ENCODE measurements around the gene TES.

TES gene

DNA sequence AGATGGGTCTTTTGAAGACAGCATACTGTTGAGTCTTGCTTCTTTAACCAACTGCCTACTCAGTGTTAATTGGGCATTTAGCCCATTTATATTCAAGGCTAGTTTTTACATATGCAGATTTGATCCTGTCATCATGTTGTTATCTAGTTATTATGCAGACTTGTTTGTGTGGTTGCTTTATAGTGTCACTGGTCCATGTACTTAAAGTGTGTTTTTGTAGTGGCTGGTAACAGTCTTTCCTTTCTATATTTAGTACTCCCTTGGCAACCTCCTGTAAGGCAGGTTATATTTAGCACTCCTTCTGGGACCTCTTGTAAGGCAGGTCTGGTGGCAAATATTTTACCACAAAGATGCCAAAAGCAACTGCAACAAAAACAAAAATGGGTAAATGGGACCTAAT, 66.7 kb downstream of the TES start:
- in situ Hi-C loops (cut with MboI; ENCODE audit: low sequenced_read_pairs, unreplicated experiment): no loop called here
- TF ChIP-seq, protein P1, sequence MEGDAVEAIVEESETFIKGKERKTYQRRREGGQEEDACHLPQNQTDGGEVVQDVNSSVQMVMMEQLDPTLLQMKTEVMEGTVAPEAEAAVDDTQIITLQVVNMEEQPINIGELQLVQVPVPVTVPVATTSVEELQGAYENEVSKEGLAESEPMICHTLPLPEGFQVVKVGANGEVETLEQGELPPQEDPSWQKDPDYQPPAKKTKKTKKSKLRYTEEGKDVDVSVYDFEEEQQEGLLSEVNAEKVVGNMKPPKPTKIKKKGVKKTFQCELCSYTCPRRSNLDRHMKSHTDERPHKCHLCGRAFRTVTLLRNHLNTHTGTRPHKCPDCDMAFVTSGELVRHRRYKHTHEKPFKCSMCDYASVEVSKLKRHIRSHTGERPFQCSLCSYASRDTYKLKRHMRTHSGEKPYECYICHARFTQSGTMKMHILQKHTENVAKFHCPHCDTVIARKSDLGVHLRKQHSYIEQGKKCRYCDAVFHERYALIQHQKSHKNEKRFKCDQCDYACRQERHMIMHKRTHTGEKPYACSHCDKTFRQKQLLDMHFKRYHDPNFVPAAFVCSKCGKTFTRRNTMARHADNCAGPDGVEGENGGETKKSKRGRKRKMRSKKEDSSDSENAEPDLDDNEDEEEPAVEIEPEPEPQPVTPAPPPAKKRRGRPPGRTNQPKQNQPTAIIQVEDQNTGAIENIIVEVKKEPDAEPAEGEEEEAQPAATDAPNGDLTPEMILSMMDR (IDR thresholded peaks at IDR 0.05; ENCODE audit: borderline replicate concordance, control extremely low read depth, extremely low read depth, insufficient read depth, missing control alignments): no peak

DNA sequence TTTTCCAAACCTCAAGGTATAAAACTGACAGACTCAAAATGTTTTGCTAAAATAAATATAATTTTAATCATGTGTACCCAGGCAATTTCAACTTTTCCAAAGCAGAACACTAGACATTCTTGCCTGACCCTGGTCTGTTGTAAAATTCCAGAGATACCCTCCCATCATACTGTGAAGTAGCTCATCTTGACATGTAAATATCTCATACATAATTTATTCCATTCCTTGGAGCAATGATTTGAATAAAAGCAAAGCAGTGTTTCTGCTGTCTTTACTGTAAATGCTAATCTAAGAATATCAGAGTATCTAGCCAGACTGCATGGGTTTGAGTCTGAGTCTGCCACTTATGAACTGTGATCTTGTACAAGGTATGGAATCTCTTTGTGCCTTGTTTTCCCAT, 68.9 kb downstream of the TES start:
- in situ Hi-C loops (cut with MboI; ENCODE audit: low sequenced_read_pairs, unreplicated experiment): no loop called here
- no peak for DNase-seq (ENCODE audit: low spot score)
- TF ChIP-seq, protein P1 (IDR thresholded peaks at IDR 0.05; ENCODE audit: borderline replicate concordance, control extremely low read depth, extremely low read depth, insufficient read depth, missing control alignments): no peak

More for the DNA sequence above, 66.7 kb downstream of the TES start:
- no peak for DNase-seq (ENCODE audit: low spot score)

DNA sequence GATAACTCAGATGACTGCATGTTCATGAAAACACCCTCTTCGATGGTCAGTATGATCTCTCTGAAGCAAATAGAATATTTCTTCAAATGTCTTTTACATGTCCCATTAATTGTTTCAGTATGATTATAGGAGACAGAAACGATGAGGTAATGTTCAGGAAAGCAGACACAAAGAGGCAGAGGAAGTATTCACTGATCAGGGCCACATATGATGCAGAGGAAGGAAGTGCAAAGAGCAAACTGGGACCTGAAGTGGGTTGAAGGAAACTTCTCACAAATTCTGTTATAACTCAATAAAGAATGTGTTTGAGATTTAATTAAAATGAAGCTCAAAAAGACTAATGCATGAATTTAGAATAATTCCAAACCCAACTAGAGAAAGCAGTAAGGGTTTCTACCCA, 70.5 kb downstream of the TES start:
- TF ChIP-seq, protein P1 (IDR thresholded peaks at IDR 0.05; ENCODE audit: borderline replicate concordance, control extremely low read depth, extremely low read depth, insufficient read depth, missing control alignments): no peak

DNA sequence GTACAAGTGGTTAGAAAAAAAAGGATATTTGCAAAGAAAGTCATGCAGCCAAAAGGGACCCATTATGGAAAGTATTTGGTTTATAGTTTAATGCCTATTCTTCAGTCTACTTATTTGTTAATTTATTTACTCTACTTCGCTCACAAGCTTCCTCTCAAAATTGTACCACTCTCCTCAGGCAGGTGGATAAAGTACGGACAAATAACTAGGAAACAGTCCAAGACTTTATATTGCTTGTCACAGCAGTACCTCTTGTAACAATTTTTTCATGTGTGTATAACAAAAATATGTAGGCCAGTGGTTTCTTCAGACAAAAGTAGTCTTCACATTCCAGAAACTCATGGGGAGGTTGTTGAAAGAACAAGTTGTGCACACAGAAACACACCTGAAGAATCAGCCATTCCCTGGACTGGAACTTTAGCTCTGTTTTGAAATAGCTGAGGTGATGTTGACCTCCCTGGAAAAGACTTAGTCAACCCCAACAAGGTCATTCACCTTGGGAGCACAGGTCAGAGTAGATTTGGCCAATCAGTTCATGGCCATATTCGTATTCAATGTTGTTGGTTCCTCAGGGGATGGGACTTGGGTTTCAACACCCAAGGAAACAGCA, 73.4 kb downstream of the TES start:
- DNase-seq (ENCODE audit: low spot score): no peak
- in situ Hi-C loops (cut with MboI; ENCODE audit: low sequenced_read_pairs, unreplicated experiment): no loop called here
- TF ChIP-seq, protein P1 (IDR thresholded peaks at IDR 0.05; ENCODE audit: borderline replicate concordance, control extremely low read depth, extremely low read depth, insufficient read depth, missing control alignments): no peak

More for the DNA sequence above, 70.5 kb downstream of the TES start:
- in situ Hi-C loops (cut with MboI; ENCODE audit: low sequenced_read_pairs, unreplicated experiment): no loop called here
- no peak for DNase-seq (ENCODE audit: low spot score)

DNA sequence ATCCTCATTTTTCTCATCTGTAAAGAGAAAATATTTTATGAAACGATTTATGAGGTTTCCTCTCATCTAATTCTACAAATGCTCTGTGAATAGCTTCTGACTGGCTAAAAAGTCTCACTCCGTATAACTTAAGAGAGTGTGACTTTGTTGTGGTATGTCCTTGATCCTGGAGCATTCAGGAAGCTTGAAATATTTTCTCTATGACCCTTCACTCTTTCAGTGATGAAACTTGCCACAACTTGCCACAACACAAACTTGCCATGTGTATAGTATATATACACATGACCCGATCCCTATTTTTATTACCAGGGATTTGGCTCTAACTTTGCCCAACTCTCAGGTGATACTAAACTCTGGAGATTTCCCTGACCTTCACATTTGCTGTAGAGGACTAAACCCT, 74.1 kb downstream of the TES start:
- DNase-seq (ENCODE audit: low spot score): no peak
- in situ Hi-C loops (cut with MboI; ENCODE audit: low sequenced_read_pairs, unreplicated experiment): no loop called here
- TF ChIP-seq, protein P1 (IDR thresholded peaks at IDR 0.05; ENCODE audit: borderline replicate concordance, control extremely low read depth, extremely low read depth, insufficient read depth, missing control alignments): no peak

DNA sequence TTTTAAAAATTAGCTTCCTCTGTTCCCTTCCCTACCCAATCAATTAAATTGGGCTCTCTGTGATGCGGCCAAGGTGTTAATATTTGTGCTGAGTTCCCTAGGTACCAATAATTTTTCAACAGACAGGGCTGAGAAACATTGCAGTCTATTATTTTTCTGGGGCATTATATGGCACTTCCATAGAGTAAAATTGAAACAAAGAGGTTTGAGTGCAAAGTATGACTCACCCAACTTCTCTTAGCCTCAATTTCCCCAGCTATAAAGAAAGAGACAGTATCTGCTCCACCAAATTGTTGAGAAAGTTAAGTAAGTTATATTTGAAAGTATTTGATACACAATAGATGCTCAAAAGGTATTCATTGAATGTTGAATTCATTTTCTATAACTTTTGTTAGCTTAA, 74.9 kb downstream of the TES start:
- no peak for DNase-seq (ENCODE audit: low spot score)
- TF ChIP-seq, protein P1 (IDR thresholded peaks at IDR 0.05; ENCODE audit: borderline replicate concordance, control extremely low read depth, extremely low read depth, insufficient read depth, missing control alignments): no peak
- in situ Hi-C loops (cut with MboI; ENCODE audit: low sequenced_read_pairs, unreplicated experiment): no loop called here

All from GM13976 (cell line).